HG03095 (cell line): ENCODE measurements around the gene GABBR2.
"Not testable (repeated sequence)": the region's sequence is repeated elsewhere in the genome, so short reads cannot be mapped to it uniquely, and the experiment has no call there.

Source experiments
- ATAC-seq: cut with Tn5 transposase; IDR thresholded peaks from one replicate; pipeline ENCODE4 v1.9.1; 2021; ENCODE audit warnings: moderate library complexity; ENCODE audit not compliant: unreplicated experiment

The GABBR2 gene

GRCh38 chr9:98488571-98489312 is 220.0 kb downstream of the GABBR2 start:
- no peak for ATAC-seq

- ATAC-seq: no peak
Observed at GRCh38 chr9:98485706-98486105, 223.0 kb downstream of the GABBR2 start.

GRCh38 chr9:98484162-98484561 is 224.6 kb downstream of the GABBR2 start:
- ATAC-seq: no peak

- ATAC-seq: no peak
Observed at GRCh38 chr9:98482226-98482625, 226.5 kb downstream of the GABBR2 start.

GRCh38 chr9:98481676-98482075 is 227.1 kb downstream of the GABBR2 start:
- ATAC-seq: no peak

- ATAC-seq: no peak
Observed at GRCh38 chr9:98479967-98480847, 228.5 kb downstream of the GABBR2 start.

GRCh38 chr9:98479449-98479848 is 229.3 kb downstream of the GABBR2 start:
- no peak for ATAC-seq

GRCh38 chr9:98477884-98478283 is 230.9 kb downstream of the GABBR2 start:
- no peak for ATAC-seq

GRCh38 chr9:98472216-98472615 is 236.5 kb downstream of the GABBR2 start:
- no peak for ATAC-seq

GRCh38 chr9:98471185-98471584 is 237.6 kb downstream of the GABBR2 start:
- ATAC-seq: no peak

GRCh38 chr9:98468567-98469239 is 240.0 kb downstream of the GABBR2 start:
- ATAC-seq: no peak

GRCh38 chr9:98465799-98466198 is 242.9 kb downstream of the GABBR2 start:
- ATAC-seq: no peak

GRCh38 chr9:98464156-98464690 is 244.5 kb downstream of the GABBR2 start:
- not testable (repeated sequence) for ATAC-seq

- ATAC-seq: no peak
Observed at GRCh38 chr9:98462310-98462709, 246.4 kb downstream of the GABBR2 start.

- no peak for ATAC-seq
Observed at GRCh38 chr9:98460704-98461103, 248.0 kb downstream of the GABBR2 start.

- ATAC-seq: no peak
Observed at GRCh38 chr9:98457726-98458370, 250.9 kb downstream of the GABBR2 start.

- no peak for ATAC-seq
Observed at GRCh38 chr9:98456156-98456613, 252.6 kb downstream of the GABBR2 start.

- no peak for ATAC-seq
Observed at GRCh38 chr9:98455256-98456155, 253.2 kb downstream of the GABBR2 start.

- ATAC-seq: no peak
Observed at GRCh38 chr9:98453589-98454311, 255.0 kb downstream of the GABBR2 start.
